Cortex of kidney (tissue), 1 donor: Measurements from ENCODE around the gene MOB3B.

Experiments
- DNase-seq: peaks from one replicate; lab custom pipeline; 2025; lab: John Stamatoyannopoulos, UW

MOB3B gene

DNA sequence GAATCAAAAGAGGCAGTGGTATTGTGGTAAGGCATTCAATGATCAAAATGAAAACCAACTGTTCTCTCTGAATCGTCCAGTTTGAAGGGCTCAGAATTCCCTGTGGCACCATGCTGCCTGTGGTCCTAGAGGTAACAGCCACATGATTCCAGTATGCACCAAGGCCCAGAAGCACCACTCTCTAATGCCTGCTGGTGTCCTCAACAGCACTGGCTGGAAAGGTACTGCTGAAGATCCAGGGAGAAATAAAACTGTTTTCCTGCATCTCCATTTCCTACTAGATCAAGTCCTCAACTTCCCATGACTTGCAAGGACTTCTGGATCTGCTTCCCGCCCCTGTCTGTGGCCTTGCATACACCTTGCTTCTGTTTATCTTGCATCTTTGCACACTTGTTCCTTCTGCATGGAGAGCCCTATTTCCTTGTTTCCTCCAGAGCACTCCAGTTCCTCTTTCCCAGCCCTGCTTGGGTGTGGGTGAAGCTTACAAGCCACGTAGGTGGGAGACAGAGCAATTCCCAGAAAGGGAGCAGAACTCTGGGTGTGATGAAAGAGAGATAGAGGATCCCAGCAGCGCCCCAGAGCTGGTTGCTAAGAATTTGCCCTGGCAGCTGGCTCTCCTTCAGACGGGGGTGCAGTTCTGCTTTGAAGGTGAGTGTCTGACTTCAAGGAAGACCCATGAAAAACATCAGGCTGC lies 191.6 kb downstream of the MOB3B start:
- DNase-seq: no peak

DNA sequence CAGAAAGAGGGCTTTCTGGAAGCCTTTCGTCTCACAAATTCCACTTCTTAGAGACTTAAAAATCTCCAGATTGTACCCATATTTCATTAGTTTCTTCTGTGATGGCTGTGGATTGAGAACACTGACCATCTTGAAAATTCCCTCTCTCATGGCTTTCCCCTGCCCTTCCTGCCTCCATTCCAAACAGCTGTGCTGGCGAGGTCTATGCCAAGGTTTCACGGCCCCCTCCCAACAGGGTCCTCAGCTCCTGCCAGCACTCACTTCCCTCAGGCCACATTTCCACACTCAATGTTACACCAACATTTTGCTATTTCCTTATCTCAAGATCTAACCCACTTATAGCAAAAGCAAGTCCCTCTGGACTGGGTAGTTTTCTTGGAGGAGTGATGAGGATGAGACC lies 192.4 kb downstream of the MOB3B start:
- no peak for DNase-seq

DNA sequence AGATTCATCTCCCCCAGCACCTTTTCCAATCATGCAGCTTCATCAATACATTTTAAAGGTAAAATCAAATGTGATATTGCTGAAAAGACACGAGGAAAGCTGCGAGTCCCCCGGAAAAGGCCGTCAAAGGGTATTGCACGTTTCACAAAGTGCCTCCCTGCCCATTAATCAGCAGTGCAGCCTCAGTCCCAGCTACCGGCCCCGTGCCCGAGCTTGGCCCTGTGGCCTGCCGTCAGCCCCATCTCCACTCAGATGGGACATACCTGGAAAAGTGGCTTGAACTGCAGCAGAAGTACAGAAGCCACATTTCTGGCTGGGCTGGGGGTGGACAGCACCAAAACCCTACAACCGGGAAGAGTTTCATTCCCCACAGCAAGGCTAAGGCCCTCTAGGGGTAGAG lies 192.8 kb downstream of the MOB3B start:
- DNase-seq: no peak

DNA sequence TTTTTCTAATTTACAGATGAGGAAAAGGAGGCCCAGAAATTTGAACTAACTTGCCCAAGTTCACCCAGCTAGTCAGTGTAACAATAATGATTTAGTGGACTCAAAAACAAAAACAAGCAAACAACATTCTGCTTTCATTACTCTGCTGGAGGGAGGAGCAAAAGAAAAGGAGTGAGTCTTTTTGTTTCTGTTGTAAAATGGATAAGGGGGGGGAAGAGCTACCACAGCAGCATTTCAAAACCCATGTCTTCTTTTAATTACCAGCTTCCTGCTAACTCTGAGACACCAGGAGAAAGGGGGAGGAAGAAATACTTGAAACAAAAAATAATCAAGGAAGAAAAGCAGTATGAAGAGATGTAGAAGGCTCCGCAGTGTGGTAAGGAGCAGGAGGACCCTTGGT lies 193.5 kb downstream of the MOB3B start:
- no peak for DNase-seq

DNA sequence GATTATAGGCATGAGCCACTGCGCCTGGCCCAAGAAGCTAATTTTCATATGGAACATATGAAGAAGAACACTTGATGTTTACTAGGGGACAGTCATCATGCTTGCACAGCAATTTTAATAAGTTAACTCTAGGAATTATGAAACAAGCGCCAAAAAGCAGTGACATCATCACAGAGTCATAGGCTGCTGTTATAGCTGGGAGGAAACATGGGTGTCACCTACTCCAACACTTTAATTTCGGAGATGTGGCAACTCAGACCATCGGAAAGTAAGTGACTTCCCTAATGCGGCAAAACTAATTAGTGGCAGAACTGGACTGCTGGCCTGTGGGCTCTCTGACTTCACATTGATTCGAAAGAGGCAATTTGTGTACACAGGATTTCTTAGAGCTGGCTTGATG lies 194.5 kb downstream of the MOB3B start:
- no peak for DNase-seq

DNA sequence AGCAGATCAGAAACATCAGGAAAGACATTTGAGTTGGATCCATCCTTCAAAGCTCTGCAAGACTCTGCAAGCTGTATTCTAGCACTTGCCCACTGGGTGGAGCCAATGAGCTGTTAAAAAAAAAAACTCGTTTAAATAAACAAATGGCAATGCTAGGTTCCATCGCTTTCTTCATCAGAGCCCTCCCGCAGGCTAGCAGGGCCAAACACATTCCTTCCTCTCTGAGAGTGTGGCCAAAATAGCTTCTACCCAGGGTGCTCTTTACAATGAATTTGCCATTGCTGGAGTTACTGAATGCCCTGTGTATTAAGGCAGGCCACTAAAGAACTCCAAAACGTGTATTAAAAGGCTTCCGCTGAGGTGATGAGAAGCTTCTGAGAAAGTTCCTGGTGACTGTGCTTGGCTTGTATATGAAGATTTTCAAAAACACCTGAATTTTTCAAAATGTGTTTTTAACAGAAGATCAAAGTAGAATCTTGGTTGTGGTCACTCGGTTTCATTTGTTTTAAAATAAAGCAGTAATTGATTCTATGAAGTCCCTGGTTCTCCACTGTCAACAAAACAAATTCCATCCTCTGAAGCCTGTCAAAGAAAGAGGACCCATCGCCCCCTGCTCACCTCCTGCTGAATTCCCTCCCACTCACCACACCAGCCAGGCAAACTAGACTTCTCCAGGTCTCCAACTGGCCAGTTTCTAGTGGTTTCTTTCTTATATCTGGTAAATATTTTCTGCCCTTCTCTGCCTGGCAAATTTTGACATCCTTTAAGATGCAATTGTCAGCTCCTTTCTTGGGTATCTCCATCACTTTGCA lies 196.2 kb downstream of the MOB3B start:
- DNase-seq: no peak

DNA sequence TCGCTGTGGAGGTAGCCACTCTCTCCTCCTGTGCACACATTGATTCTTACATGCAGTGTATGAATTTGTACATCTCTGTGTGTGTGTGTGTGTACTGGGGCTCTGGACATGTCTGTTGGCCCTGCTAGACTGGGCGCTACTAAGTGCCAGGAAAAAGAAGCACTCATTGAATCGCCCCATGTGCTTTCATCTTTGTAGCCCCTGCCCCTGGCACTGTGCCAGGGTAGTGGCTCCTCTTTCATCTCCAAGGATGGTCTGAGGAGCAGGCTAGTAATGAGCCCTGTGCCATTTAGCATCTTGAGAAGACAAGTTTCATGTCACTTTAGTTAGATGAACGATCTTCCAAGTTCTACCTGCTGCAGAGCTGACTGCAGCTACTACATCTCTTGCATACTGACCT lies 198.2 kb downstream of the MOB3B start:
- DNase-seq: no peak

DNA sequence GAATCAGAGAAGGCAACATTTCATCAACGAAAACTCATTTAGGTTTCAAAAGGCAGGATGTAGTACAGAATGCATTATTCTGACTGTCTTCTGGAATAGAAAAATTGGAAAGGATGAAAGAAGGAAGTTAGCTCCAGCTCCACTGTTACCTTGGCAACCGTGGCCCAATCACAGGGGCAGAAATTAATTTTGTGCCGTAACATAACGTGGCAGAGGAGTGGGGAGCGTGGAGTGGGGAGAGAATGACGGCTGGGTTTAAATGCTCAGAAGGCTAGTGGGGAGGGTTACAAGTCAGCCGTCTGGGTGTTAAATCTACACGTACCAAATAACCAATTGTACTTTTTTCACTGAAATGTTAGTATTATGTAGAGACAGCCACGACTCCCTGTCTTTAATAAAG lies 200.3 kb downstream of the MOB3B start:
- DNase-seq: no peak

DNA sequence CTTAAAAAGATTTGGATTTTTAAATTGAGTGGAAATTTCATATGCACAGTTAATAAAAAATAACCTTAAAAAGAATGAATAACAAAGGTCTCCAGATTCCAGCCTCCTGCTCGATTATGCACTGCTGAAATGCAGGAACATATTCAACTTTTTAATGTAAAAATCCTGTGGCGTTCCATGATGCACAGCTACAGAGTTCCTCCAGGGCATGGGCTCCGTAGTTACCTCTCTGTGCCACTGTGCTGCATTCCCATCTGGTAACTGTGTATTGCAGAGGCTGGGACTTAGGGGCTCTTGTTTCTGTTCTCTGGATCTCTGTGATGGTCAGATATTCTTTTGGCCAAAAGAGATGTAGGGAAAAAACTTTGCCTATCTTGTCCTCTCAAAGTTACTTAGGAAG lies 201.1 kb downstream of the MOB3B start:
- no peak for DNase-seq

DNA sequence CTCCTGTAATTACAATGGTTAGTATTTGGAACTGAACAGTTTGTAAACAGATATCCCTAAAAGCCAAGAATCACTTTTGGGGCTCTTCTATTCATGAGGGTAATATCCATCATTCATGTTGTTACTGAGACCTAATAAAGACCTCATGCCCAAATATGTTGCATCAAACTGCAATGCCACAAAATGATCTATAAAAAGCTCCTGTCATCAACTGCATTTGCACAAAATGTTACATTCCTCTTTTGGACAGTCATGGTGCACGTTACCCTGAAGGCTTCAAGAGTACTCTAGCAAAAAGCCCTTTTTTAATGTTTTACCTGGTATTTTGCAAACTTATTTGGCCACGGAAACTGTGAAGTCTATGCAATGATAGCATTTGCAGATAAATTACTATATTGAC lies 218.4 kb downstream of the MOB3B start:
- DNase-seq: no peak

DNA sequence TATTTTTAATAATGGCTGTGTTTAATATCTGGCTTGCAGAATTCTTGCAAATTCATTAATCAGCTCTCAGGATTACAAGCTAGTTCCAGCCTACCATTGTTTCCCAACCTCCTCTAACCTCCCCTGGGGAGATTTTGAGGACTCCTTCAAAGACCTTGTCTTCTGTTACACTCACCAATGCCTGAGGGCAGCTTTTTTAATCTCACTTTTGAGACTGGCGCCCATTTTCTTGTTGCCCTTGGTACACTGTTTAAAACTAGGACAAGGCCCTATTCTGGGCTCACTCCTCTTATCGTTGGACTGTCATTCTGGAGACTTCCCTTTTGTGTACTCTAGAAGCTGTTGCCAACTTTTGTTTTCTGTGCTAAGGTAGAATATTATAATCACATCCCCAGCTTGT lies 219.0 kb downstream of the MOB3B start:
- DNase-seq: no peak

DNA sequence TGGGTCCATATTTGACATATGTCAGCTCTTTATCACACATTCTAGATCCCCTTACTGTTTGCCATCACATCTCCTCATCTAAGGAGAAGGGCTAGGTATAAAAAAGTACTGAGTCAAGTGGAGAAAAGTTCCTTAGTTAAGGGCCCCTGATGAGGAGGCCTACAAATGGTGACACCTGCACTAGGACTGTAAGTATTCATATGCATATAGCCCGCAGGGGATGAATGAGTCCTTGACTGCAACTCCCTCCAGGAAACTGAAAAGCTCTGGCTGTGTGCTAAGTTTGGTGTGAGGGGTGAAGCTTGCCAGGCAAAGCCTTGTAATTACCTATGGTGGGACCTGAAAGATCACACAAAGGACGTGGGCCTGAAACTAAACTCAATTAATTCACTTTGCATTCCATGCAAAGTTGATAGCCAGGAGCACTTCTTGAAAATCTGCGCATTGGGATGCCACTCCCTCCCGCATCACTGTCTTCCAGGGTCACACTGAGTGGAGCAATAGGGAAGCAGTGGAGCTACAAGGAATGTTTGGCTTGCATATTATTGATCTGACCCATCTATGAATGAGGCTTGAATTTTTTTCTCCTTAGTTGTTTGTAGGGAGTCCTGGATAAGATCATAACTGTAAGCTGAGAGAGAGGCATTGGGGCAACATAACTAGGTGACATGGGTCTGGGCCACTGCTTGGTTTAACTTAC lies 220.8 kb downstream of the MOB3B start:
- no peak for DNase-seq

DNA sequence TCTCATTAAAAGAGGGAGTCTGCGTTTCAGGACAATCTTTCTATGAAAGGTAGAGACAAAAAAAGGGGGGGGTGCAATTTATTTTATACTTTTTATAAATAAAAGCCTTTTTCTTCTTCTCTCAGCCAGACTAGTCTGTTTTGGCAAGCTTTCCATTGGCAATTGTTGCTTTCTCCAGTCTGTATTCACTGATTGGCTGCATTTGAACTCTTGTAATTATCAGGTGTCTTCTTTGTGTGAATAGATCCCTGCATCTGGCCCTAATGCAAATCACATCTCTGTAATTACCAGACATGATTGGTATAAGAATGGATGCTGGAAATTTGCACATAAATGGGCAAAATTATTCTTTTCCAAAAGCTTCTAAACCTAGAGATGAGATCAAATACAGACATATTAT lies 225.1 kb downstream of the MOB3B start:
- no peak for DNase-seq

DNA sequence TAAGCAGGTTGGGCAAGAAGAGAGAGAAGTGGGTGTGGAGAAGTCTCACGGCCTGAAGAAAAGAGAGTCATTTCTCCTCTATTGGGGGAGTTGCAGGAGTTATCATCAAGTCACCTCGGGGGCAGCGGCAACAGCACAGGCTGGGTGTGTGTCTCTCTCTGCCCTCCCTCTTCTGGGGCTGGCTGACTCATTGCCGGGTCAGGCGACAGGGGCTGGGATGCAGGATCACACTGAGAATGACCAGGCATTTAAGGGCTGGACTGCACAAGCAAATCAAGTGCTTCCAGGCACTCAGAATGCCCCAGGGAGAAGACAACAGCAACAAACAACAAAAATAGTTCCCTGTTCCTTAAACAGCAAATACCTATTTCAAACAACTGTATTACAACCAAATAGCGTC lies 226.4 kb downstream of the MOB3B start:
- DNase-seq: no peak

DNA sequence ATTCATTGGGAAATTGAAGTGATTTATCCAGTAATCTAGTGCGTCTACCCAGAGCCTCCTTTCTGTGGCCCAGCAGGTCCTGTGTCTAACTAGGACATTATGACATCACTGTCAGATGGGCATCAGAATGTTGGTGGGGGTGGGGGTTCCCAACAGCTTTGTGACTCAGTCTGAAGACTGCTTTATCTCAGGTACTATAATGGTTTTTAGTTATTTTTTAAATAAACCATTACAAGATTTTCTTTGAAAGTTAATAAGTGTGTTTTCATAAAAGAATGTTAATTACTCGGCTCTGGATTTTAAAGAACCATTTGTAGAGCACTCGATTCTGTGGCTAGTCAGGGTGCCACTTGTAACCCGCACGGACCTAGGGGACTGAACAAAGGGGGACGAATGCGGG lies 232.6 kb downstream of the MOB3B start, which contains the start of gene EQTN:
Gene EQTN (minus strand): TSS at position 101 of the 400 bp plus-strand sequence. CDS start 95 bp downstream, at position 6.
- no peak for DNase-seq

DNA sequence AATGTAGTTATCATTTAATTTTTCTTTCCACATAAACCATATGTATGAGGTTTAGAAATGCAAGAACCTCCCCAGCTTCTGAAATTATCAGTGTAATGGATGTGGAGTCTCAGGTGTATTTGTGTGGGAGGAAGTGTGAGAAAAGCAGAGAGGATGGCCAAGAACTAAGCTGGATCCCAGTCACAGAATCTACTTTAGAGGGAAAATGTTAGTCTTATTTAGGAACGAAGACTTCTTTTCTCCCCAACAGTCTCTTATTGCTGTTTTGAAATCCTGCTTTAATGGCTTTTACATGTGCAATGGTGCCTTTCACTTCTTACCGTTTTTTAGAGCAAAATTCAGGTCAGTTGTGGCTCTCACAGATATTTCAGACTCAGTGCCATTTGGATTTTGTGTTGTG lies 235.6 kb downstream of the MOB3B start:
- DNase-seq: no peak

DNA sequence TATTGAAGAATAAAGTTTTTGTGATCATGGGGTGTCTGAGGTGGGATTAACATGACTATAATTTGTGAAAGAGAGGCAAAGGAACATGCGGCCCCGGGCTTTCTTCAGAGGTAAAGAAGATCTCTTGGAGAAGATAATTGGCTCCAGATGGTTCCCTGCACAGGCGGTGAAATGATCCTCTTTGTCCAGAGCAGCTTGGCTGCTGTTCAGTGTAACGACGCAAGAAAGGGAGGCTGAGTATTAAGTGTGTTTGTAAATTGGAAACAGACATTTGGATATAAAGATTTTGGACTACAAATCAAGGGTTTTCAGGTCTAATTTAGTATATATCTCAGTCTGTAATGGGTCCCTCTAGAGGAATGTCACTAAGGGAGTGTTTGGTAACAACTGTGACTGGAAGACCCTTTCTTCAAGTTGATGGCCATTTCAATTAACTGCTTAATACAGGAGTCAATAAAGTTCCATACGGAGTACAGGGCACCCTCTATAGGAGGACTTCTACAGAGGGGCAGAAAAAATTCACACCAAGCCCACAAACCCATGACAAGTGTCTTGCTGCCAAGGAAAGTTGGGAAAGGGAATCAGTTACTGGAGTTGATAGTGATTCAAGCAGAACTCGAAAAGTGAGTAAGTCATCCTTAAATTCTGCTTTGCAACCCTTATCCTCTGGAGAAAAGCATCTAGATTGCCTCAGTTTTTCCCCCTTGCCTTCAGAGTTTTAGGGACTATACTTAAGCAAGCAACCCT lies 236.8 kb downstream of the MOB3B start:
- DNase-seq: no peak

DNA sequence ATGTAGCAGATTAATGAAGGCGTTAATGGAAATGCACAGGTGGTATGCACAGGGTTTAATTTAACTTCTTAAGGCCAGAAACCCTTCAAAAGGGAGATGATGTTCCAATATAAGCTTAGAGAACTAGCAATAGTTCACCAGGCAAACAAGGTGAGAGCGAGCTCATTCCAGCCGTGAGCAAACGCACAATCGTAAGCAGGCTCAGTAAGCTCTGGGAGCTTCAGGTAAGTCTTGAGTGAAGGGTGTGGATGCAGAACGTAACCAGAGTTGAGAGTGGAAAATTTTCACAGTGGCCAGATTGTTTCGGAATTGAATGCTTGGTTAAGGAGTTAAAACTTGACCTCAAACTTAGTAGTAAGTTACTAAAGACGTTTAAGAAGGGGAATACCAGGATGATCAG lies 238.3 kb downstream of the MOB3B start:
- DNase-seq: no peak

DNA sequence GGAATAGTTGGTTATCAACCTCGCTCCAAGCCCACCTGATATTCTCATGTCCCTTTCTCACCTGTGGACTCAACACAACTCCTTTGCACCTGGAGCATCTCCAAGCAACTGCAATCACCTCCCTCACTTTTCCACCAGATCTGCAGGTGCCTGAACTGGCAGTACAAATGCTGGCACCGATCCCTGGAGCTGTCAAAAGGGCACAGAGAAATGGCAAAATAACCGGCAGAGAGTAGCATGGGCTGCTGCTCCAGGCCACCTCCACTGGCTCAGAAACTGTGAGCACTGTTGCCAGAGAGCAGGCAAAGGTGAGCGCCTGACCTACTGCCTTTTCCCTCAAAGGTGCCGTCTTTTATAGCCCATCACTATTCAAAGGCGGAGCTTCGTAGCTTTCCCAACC lies 247.3 kb downstream of the MOB3B start:
- DNase-seq: no peak

DNA sequence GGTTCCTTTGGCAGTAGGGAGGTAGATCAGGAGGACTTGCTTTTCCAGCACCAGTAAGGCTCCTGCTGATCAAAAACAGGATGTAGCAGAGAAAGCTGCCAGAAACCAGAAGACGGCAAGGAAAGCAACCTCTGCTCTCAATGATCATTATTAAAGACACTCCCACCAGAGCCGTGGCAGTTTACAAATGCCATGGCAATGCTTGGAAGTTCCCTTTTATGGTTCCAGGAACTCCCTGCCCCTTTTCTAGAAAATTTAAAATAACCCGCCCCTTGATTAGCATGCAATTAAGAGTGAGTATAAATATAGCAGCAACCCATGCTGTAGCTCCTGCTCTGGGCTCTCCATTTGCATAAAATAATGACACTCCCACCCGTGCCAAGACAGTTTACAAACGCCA lies 248.8 kb downstream of the MOB3B start:
- no peak for DNase-seq

DNA sequence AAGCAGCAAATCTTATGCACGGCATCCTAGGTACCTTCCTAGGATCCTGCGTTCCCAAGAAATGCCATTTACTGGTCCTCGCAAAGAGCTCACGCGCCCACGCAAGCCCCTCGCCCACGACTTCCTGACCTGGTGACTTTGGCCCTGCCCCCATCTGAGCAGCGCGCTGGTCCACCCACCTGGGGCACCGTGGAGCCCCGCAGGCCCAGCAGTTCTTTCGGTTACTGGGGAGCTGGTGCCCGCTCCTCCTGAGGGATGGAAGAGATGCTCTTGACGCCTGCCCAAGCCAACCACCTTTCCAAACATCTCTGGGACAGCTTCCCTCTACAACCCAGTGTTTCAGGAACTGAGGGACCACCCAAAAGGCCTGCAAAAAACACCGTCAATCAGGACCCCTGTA lies 249.4 kb downstream of the MOB3B start:
- DNase-seq: no peak

DNA sequence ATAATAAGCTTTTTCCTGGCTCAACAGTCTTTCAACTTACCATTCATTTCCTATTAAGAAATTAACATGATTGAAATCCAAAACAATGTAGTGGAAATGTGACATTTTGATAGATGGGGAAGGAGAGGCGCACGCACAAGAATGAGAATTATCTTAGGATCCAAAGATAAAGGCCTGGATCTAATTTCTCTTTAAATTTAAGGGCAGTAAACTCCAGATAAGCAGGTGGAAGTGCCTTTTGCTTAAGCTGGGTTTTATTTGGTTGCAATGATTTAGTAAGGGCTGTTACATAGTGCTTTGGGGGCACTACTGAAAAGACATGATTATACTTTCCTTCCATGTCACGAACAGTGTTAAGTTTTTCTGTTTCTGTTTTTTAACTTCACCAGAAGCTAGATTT lies 250.0 kb downstream of the MOB3B start:
- DNase-seq: no peak
